Activated CD8-positive, alpha-beta memory T cell treated with anti-CD3 and anti-CD28 coated beads for 48 hours (primary cell): ENCODE results near the gene ARVCF.

Source experiments
- DNase-seq, 3 experiments: peaks; one replicate each; pipeline ENCODE4 v3.0.0-alpha.2; 2020; ENCODE audit warnings: low read depth in 2 of 3, low spot score in 2 of 3

The ARVCF gene

GRCh38 chr22:19988965-19989724, 27.5 kb downstream of the ARVCF start:
- DNase-seq: no peak

- DNase-seq: no peak
Observed at GRCh38 chr22:19988331-19988808, 28.3 kb downstream of the ARVCF start.

GRCh38 chr22:19987394-19988306, 29.0 kb downstream of the ARVCF start:
- DNase-seq: no peak

- DNase-seq: peak; percentile 42 to 54 (median 53)
Observed at GRCh38 chr22:19986410-19987341, 29.9 kb downstream of the ARVCF start.

- no peak for DNase-seq
Observed at GRCh38 chr22:19986011-19986409, 30.6 kb downstream of the ARVCF start.

GRCh38 chr22:19984851-19985811, 31.5 kb downstream of the ARVCF start:
- DNase-seq: no peak

- no peak for DNase-seq
Observed at GRCh38 chr22:19984201-19984753, 32.3 kb downstream of the ARVCF start.

GRCh38 chr22:19983741-19984140, 32.9 kb downstream of the ARVCF start:
- no peak for DNase-seq

GRCh38 chr22:19982991-19983578, 33.5 kb downstream of the ARVCF start:
- no peak for DNase-seq

- DNase-seq: no peak
Observed at GRCh38 chr22:19981961-19982920, 34.4 kb downstream of the ARVCF start.

- DNase-seq: no peak
Observed at GRCh38 chr22:19981171-19981960, 35.3 kb downstream of the ARVCF start.

- no peak for DNase-seq
Observed at GRCh38 chr22:19980766-19981165, 35.9 kb downstream of the ARVCF start.

GRCh38 chr22:19979712-19980493, 36.7 kb downstream of the ARVCF start:
- DNase-seq: no peak

- no peak for DNase-seq
Observed at GRCh38 chr22:19978748-19979147, 37.9 kb downstream of the ARVCF start.

GRCh38 chr22:19977296-19978243, 39.1 kb downstream of the ARVCF start:
- no peak for DNase-seq
